Activated CD8-positive, alpha-beta memory T cell treated with anti-CD3 and anti-CD28 coated beads, Interleukin-2, amount 50 U/mL, for 24 hours (primary cell): ENCODE data around the gene BAD.
"Not testable (repeated sequence)": the region's sequence is repeated elsewhere in the genome, so short reads cannot be mapped to it uniquely, and the experiment has no call there.

Source experiments
- DNase-seq: peaks from one replicate; pipeline ENCODE4 v3.0.0-alpha.2; 2020; ENCODE audit errors: extremely low read depth

BAD gene

DNA sequence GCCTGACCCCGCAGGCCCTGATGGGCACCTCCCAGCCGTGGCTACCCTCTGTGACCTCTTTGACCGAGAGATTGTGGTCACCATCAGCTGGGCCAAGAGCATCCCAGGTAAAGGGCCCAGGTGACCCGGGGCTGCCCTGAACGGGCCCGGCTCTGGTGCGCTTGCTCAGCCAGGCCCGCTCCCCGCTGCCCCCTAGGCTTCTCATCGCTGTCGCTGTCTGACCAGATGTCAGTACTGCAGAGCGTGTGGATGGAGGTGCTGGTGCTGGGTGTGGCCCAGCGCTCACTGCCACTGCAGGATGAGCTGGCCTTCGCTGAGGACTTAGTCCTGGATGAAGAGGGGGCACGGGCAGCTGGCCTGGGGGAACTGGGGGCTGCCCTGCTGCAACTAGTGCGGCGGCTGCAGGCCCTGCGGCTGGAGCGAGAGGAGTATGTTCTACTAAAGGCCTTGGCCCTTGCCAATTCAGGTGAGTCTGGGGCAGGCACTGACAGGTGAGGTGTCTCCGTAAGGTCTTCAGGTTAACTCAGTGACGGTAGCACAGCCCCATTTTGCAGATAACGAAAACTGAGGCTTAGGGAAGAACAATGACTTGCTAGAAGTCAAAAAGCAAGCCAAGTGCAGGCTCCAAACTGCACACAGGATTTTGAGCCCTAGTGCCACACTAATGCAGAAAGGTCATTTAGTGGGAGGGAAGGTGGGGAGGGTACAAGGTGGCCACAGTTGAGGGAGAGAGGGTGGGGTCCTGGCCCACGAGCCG, 30.5 kb upstream of the BAD start:
- DNase-seq, result no peak

DNA sequence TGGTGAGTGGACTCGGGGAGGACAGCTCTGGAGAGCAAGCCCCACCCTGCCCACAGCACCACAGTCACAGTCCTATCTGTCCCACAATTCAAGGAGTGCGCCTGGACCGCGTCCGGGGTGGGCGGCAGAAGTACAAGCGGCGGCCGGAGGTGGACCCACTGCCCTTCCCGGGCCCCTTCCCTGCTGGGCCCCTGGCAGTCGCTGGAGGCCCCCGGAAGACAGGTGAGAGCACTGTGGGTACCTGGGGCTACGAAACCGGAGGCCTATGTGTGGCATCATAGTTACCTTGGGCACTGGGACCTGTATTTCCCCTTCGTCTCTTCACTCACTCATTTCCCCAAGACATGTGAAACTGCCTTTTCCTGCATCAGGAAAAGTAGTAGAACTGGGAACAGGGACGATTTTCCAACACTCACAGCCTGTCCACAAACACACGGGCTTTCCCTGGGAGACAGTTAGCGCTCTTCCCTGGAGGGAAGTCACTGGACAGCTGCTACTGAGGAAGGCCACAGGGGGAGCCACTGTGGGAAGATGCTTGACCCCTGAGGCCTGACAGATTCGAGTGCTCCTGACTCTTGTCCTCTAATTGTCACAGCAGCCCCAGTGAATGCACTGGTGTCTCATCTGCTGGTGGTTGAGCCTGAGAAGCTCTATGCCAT, 29.8 kb upstream of the BAD start:
- DNase-seq, result no peak

DNA sequence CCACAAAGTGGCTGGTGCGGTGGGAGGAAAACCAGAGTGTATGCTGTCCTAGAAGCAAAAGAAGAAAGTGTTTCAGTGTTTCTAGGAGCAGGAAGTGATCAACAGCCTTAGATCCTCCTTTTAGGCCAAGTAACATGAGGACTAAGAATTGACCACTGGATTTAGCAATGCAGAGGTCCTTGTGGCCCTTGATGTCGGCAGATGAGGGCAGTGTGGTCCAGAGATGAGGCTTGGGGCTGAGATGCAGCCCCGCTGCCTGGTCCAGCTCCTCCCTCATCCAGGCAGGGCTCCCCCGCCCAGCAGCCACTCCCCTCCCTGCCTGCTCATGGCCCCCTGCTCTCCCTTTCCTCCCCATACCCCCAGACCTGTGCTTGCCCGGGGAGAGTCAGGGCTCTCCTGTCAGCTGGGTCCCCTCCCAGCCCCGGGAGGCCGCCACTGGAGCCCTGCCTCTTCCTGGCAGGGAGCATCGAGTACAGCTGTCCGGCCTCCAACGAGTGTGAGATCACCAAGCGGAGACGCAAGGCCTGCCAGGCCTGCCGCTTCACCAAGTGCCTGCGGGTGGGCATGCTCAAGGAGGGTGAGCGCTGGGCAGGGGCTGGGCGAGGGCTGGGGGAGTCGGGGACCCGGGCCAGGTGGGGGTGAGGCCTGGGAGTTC, 29.2 kb upstream of the BAD start:
- DNase-seq, result no peak

DNA sequence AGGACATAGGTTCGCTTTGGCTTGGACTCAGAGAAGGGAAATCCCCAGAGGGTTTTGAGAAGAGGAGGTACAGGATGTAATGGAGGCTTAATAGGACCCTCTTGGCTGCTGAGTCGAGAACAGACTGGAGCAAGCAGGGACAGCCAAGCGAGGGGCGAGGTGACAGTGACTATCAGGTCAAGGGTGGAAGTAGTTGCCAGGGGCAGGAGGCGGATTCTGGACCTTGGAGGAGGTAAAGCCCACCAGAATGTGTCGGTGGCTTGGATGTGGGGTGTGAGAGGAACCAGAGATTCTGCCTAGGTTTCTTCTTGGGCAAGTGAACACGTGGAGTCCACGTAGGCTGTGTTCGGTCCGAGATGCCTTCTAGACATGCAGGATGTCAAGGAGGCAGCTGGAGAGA, 28.5 kb upstream of the BAD start:
- DNase-seq, result no peak

DNA sequence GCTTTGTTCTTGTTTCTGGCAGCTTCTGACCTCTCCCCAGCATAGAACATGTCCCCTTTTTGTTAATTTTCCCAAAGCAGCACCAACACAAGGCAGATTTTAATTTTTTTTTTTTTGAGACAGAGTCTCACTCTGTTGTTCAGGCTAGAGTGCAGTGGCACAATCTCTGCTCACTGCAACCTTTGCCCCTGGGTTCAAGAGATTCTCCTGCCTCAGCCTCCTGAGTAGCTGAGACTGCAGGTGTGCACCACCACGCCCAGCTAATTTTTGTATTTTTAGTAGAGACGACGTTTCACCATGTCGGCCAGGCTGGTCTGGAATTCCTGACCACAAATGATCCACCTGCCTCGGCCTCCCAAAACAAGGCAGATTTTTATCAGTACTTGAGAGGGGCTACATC, 23.3 kb upstream of the BAD start:
- not testable (repeated sequence) for DNase-seq

DNA sequence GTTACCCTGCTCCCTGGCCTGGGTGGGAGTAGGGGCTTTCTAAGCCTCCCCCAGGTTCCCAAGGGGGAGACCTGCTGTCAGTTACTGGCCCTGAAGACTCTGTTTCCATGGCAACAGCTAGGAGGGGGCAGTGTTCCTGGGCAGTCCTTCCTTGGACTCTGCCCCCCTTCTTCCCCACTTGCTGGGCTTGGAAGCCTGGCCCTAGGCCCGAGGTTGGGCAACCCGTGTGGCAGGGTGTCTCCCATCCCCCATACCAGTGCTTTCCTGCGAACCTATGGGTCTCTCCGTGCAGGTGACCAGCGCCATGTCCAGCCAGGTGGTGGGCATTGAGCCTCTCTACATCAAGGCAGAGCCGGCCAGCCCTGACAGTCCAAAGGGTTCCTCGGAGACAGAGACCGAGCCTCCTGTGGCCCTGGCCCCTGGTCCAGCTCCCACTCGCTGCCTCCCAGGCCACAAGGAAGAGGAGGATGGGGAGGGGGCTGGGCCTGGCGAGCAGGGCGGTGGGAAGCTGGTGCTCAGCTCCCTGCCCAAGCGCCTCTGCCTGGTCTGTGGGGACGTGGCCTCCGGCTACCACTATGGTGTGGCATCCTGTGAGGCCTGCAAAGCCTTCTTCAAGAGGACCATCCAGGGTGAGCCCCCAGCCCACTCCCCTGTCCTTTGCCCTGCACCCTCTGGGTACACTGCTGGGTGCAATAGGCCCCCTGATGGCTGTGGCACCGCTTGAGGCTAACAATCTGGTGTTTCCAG, 22.6 kb upstream of the BAD start:
- no peak for DNase-seq

DNA sequence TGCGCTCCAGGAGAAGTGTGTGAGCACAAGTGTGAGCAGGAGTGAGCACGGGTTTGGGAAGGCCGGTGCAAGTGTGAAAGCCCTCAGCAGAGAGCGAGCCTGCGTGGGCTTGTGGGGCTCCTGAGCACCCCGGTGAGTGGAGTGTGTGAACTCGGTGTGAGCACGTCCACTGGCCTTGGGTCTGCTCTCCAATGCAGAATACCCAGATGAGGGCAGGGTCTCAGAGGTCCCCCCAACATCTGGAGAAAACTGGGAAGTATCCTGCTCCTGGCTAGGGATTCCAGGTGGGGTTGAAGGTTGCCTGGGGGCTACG, 22.1 kb upstream of the BAD start:
- no peak for DNase-seq

DNA sequence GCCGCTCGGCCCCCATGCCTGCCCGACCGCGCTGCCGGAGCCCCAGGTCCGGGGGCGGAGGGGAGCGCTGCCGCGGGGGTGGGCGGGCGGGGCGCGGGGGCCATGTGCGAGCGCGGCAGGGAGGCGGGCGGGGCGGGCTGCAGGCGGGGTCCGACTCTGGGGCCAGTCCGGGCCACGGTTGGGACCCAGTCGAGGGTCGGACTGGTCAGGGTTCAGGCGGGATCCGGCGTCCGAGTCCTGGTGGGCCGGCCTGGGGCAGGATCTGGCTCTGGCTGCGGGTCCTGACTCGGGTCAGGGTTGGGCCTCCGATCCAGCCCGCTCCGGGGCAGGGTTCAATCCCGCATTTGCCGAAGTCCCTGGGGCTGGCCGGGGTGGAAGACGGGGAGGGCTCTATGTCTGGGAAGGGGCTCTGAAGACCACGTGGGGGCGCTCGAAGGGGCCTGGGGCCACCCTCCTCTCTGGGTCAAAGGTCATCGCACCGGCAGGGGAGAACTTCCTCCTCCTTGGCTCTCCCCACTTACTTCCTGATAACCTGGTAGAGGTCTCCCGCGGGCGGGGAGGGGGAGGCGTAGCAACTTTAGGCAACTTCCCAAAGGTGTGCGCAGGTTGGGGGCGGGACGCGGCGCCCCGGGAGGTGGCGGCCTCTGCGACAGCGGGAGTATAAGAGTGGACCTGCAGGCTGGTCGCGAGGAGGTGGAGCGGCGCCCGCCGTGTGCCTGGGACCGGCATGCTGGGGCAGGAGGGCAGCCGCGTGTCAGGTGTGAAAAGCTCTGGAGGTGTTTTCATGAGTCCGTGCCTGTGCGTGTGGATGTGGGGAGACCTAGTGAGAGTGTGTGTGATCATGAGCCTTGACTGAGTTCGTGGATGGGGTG, 21.5 kb upstream of the BAD start:
- DNase-seq, result peak; percentile 34

DNA sequence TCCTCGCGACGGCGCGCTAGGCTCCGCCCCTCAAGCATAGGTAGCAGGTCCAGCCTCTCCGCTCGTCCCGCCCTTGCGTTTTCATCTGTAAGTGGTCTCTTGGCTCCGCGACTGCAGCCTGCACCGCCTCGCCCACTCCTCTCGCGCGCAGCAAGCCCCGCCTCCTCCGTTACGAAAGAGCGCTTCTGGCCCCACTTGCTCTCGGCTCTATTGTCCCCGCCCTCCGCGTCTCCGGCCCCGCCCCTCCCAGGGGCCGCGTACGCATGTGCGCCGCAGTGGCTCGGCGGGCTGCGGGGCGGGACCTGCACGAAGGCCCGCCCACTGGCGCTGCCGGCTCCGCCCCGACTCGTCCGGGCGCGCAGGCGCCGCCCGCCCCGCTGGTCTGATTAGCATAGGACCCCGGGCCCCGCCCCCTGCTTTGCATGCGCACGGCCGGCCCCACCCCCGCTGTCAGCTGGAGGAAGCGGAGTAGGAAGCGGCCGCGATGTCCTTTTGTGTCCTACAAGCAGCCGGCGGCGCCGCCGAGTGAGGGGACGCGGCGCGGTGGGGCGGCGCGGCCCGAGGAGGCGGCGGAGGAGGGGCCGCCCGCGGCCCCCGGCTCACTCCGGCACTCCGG, 20.7 kb upstream of the BAD start, which contains the start of gene ESRRA:
ESRRA (plus strand) TSS at position 450 of the 616 bp plus-strand sequence. CDS start 1,656 bp downstream, outside the sequence.
- DNase-seq, result peak; percentile 98

DNA sequence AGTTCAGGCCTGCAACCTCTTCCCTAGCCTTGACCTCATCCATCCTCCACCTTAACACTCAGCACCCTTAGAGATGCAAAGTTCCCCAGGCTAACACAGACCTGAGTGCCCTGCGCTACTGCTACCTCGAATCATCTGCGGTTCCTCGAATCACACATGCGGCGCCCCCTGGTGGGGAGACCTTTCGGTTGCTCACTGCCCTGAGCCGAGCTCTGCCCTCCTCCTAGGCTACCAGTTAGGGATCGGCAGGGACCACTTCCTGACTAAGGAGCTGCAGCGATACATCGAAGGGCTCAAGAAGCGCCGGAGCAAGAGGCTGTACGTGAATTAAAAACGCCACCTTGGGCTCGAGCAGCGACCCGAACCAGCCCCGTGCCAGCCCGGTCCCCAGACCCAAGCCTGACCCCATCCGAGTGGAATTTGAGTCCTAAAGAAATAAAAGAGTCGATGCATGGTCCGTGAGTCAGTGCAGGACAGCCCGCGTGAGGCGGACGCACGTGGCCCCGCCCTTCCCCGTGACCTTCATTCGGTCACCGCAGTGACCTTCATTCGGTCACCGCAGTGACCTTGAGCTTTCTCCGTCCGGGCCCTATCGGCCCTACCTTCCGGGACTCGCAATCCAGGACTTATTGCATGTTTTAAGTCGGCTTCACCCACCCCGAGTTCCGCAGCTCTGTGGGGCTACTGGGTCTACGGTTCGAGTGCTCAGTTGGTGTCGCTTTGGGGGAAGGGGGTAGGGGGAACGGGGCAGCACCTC, 20.0 kb upstream of the BAD start:
- peak; percentile 90 for DNase-seq

DNA sequence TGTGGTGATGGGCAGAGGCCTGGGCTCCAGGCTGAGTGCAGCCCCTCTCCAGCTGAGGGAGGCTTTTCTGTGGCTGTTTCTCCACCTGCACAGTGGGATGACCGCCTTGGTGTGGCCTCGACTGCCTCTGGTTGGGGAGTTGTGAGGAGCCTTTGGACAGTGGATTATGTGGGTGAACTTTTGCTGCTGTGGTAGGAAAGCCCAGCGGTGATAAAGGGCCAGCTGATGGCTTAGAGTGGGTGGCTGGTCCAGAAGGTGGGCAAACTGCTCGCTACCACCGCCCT, 19.5 kb upstream of the BAD start:
- no peak for DNase-seq

DNA sequence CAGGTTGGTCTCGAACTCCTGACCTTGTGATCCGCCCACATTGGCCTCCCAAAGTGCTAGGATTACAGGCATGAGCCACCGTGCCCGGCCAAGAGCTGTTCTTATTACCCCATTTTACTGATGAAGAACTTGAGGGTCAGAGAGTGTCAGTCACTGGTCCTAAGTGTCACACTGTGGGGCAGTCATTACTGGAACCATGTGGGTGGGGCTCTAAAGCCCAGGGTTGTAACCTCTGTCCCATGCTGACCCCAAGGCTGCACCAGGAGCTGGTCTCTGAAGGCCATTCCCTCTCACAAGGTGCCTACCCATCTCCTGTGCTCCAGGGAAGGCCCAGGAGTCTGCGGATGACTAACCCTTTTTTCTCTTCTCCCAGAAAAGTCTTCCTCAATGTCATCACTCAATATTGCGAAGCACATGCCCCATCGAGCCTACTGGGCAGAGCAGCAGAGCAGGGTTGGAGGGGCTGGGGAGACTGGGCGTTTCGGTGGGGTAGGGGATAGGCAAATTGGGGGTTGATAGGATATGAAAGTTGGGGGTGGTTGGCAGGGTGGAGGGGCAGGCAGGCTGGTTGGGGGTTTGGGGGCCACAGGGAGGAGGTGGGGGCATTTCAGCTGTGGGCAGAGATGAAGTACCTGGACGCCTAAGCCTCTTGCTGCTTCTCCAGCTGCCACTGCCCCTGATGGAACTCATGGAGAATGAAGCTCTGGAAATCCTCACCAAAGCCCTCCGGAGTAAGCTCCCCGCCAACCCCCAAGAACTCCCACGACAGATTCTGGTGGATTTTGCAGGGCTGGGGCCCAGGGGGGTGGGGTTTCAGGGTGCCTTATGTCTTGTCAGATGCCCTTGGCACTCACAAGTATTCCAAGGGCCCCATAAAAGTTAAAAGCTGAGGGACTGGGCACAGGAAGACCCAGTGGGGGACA, 18.9 kb upstream of the BAD start:
- no peak for DNase-seq

DNA sequence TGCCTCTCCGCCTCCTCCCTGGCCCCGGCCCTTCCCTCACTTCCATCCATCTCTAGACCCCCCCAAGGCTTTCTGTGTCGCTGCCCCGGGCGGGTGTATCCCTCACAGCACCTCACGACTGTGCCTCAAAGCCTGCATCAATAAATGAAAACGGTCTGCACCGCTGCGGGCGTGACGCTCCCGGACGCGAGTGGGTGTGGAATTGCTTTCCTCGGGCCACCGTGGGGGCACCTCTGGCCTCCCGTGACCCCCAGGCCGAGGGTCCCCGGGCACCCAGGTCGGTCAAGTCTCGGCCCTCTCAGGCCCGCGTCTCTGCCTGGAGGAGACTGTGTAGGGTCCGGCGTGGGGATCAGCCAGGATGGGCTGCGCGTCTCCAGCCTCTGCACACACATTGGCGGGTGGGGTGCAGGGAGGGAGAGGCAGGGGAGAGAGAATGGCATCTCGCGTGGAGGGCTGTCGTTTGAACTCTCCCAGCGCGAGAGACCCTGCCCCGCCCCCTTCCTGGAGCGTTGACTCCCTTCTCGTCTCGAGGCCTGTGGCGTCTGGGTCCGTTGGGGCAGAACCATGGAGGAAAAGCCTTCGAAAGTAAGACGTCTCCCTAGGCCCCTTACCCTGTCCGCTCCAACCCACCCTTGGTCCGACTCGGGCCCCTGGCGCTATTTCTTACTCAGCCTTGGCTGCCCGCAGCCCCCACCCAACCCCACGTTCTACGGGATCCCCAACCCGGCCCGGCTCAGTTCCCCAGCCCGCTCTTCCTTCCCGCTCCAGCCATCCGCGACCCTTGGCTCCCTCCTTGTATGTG, 15.6 kb upstream of the BAD start, which contains the start of gene CATSPERZ:
CATSPERZ (plus strand) TSS at position 512 of the 802 bp plus-strand sequence; CDS start at position 565, 53 bp downstream.
- DNase-seq, result no peak

DNA sequence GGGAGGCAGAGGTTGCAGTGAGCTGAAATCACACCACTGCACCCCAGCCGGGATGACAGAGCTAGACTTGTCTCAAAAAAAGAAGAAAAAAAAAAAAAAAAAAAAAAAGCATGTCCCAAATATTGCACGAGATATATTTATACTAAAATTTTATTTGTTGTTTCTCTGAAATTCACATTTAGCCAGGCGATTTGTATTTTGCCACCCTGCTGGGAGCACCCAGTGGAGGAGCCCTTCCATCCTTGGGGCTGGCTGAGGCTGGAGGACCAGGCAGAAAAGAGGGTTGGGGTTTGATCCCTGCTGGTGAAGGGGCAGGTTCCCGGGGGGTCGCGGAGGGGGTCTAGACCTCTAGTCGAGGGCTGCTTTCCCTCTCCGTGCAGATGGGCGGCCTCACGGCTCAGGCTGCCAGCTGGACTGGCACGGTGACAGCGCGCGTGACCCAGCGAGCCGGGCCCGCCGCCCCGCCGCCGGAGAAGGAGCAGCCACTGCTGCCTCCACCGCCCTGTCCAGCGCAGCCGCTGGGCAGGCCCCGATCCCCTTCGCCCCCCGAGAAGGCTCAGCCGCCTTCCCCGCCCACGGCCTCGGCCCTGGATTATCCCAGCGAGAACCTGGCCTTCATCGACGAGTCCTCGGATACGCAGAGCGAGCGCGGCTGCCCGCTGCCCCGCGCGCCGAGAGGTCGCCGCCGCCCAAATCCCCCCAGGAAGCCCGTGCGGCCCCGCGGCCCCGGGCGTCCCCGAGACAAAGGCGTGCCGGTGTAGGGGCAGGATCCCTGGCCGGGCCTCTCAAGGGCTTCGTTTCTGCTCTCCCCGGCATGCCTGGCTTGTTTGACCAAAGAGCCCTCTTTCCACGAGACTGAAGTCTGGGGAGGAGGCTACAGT, 14.7 kb upstream of the BAD start:
- no peak for DNase-seq

DNA sequence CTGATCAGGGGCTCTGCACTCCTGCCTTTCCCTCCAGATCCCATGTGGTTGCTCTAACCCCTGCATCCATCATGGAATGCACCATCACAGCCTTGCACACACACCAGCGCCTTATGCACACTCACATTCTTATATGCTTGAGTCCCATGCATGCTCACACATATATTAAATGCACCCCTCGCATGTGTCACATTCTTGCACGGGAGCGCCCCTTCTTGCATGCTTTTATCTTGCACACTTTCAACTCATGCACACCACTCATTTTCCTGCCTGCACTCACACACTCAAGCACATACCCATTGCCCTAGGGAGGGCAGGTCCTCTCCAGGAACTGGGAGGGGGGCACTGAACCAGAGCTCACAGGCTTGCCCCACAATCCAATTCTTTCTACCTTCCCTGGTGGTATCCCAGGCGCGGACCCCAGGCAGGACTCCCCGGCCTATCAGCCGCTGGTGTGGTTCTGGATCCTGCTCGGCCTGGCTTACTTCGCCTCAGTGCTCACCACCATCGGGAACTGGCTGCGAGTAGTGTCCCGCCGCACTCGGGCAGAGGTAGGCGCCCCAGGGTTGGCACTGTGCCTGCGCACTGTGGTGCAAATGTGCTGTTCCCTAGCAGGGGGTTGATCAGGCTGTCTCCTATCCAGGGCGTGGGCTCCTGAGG, 13.4 kb upstream of the BAD start:
- no peak for DNase-seq

DNA sequence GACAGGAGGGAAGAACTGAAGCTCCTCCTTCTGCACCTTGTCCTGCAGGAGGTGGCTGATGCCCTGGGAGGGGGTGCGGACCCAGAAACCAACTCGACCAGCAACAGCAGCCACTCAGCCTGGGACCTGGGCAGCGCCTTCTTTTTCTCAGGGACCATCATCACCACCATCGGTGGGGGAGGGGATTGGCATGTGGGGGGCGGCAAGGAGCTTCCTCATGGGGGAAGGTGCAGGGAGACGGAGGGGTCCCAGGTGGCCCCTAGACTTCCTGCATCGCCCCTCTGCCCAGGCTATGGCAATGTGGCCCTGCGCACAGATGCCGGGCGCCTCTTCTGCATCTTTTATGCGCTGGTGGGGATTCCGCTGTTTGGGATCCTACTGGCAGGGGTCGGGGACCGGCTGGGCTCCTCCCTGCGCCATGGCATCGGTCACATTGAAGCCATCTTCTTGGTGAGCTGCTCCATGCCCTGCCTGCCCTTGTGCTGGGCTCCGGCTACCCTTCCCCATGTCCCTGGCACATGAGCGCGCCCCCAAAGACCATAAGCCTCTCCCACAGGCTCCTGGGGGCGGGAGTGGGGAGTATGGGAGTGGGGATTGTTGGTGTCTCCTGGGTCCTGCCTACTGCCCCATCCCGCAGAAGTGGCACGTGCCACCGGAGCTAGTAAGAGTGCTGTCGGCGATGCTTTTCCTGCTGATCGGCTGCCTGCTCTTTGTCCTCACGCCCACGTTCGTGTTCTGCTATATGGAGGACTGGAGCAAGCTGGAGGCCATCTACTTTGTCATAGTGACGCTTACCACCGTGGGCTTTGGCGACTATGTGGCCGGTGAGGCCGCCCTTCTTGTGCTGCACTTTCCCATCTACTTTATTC, 12.6 kb upstream of the BAD start:
- DNase-seq, result no peak
